HG03045 (cell line): ENCODE data around the gene STYX.
"Not testable (repeated sequence)": the region's sequence is repeated elsewhere in the genome, so short reads cannot be mapped to it uniquely, and the experiment has no call there.

Source experiments
- ATAC-seq: cut with Tn5 transposase; IDR thresholded peaks from one replicate; pipeline ENCODE4 v1.9.1; 2021; ENCODE audit warnings: mild to moderate bottlenecking, moderate library complexity; ENCODE audit not compliant: unreplicated experiment

STYX gene

GRCh38 chr14:52724360-52724644 is 5.7 kb upstream of the STYX start:
- ATAC-seq: no peak

GRCh38 chr14:52727509-52727908 is 2.5 kb upstream of the STYX start:
- not testable (repeated sequence) for ATAC-seq

- not testable (repeated sequence) for ATAC-seq
Measured at GRCh38 chr14:52729035-52729434, 931 bp upstream of the STYX start.

- no peak for ATAC-seq
Measured at GRCh38 chr14:52729585-52729924, 411 bp upstream of the STYX start.

- no peak for ATAC-seq
Measured at GRCh38 chr14:52730709-52731111, 744 bp downstream of the STYX start.

- no peak for ATAC-seq
Measured at GRCh38 chr14:52733824-52734223, 3.9 kb downstream of the STYX start.

GRCh38 chr14:52735921-52736489 is 6.0 kb downstream of the STYX start:
- no peak for ATAC-seq

GRCh38 chr14:52738409-52738808 is 8.4 kb downstream of the STYX start:
- ATAC-seq: no peak

GRCh38 chr14:52740751-52741150 is 10.8 kb downstream of the STYX start:
- ATAC-seq: no peak

- no peak for ATAC-seq
Measured at GRCh38 chr14:52741865-52742264, 11.9 kb downstream of the STYX start.

GRCh38 chr14:52748647-52749292 is 18.8 kb downstream of the STYX start:
- no peak for ATAC-seq

GRCh38 chr14:52755607-52756316 is 25.8 kb downstream of the STYX start:
- ATAC-seq: no peak

- no peak for ATAC-seq
Measured at GRCh38 chr14:52759145-52759544, 29.2 kb downstream of the STYX start.

- not testable (repeated sequence) for ATAC-seq
Measured at GRCh38 chr14:52762923-52763322, 33.0 kb downstream of the STYX start.

- ATAC-seq: no peak
Measured at GRCh38 chr14:52767058-52767833, 37.3 kb downstream of the STYX start.

- ATAC-seq: no peak
Measured at GRCh38 chr14:52769887-52770286, 39.9 kb downstream of the STYX start.

- ATAC-seq: no peak
Measured at GRCh38 chr14:52776816-52777215, 46.9 kb downstream of the STYX start.

GRCh38 chr14:52778702-52779101 is 48.7 kb downstream of the STYX start:
- ATAC-seq: no peak

- no peak for ATAC-seq
Measured at GRCh38 chr14:52780893-52781292, 50.9 kb downstream of the STYX start.

GRCh38 chr14:52781629-52782028 is 51.7 kb downstream of the STYX start:
- ATAC-seq: no peak

- no peak for ATAC-seq
Measured at GRCh38 chr14:52783206-52783605, 53.2 kb downstream of the STYX start.

GRCh38 chr14:52786887-52787286 is 56.9 kb downstream of the STYX start:
- ATAC-seq: no peak
